Ovary (tissue), 3 donors: ENCODE measurements around the gene EIF2S1.
"Not testable (repeated sequence)": the region's sequence is repeated elsewhere in the genome, so short reads cannot be mapped to it uniquely, and the experiment has no call there.

ENCODE experiments used
- CTCF ChIP-seq, 3 donors: fragments of 450-650 bp in 2 of 3; fragments of 200-600 bp in 1 of 3; IDR thresholded peaks; one replicate each; pipeline versions ENCODE4 v1.5.1 to v1.8.0; 2016 to 2022; ENCODE audit warnings: antibody characterized with exemption in 3 of 3, mild to moderate bottlenecking in 1 of 3
- POLR2A ChIP-seq: fragments of 450-650 bp; IDR thresholded peaks from one replicate; pipeline ENCODE4 v1.6.1; 2017; ENCODE audit warnings: antibody characterized with exemption, mild to moderate bottlenecking, moderate library complexity
- donor health status: DM: no; HTN: no; CAD: no.

- not testable (repeated sequence) for TF ChIP-seq POLR2A; CTCF (IDR thresholded peaks at IDR 0.05)
These were observed 55.5 kb downstream of the EIF2S1 start for GRCh38 chr14:67415610-67416009.
